Stimulated activated CD8-positive, alpha-beta memory T cell treated with anti-CD3 and anti-CD28 coated beads, Interleukin-12 subunit alpha, Interleukin-12 subunit beta, amount 100 ng/mL, for 1 hour (primary cell): Measurements from ENCODE around the gene MOCS1.
"Not testable (repeated sequence)": the region's sequence is repeated elsewhere in the genome, so short reads cannot be mapped to it uniquely, and the experiment has no call there.

Experiments used
- DNase-seq: peaks from one replicate; pipeline ENCODE4 v3.0.0-alpha.2; 2020; ENCODE audit warnings: low read depth

MOCS1 gene

GRCh38 chr6:39934131-39934757, at the start of gene MOCS1:
Gene MOCS1, minus strand, starts transcription at chr6:39934462. Its CDS starts 45 bp downstream, at chr6:39934417.
- peak; percentile 3 for DNase-seq

- no peak for DNase-seq
Measured at GRCh38 chr6:39984051-39984450, 49.8 kb upstream of the MOCS1 start.

GRCh38 chr6:39983193-39983592, 48.9 kb upstream of the MOCS1 start:
- DNase-seq = no peak

- DNase-seq = no peak
Measured at GRCh38 chr6:39982720-39983119, 48.5 kb upstream of the MOCS1 start.

- no peak for DNase-seq
Measured at GRCh38 chr6:39980839-39981580, 46.7 kb upstream of the MOCS1 start.

GRCh38 chr6:39979461-39980328, 45.4 kb upstream of the MOCS1 start:
- no peak for DNase-seq

- no peak for DNase-seq
Measured at GRCh38 chr6:39978240-39978639, 44.0 kb upstream of the MOCS1 start.

- DNase-seq = no peak
Measured at GRCh38 chr6:39973661-39974060, 39.4 kb upstream of the MOCS1 start.

- not testable (repeated sequence) for DNase-seq
Measured at GRCh38 chr6:39972717-39973116, 38.5 kb upstream of the MOCS1 start.

GRCh38 chr6:39971131-39971530, 36.9 kb upstream of the MOCS1 start:
- DNase-seq = not testable (repeated sequence)

GRCh38 chr6:39965751-39966150, 31.5 kb upstream of the MOCS1 start:
- DNase-seq = no peak

- no peak for DNase-seq
Measured at GRCh38 chr6:39964530-39964929, 30.3 kb upstream of the MOCS1 start.

- no peak for DNase-seq
Measured at GRCh38 chr6:39964094-39964493, 29.8 kb upstream of the MOCS1 start.

GRCh38 chr6:39962831-39963230, 28.6 kb upstream of the MOCS1 start:
- DNase-seq = no peak

GRCh38 chr6:39961178-39961577, 26.9 kb upstream of the MOCS1 start:
- DNase-seq = no peak

GRCh38 chr6:39958947-39959346, 24.7 kb upstream of the MOCS1 start:
- no peak for DNase-seq

- no peak for DNase-seq
Measured at GRCh38 chr6:39956936-39957335, 22.7 kb upstream of the MOCS1 start.

- DNase-seq = no peak
Measured at GRCh38 chr6:39953076-39953618, 18.9 kb upstream of the MOCS1 start.

- DNase-seq = no peak
Measured at GRCh38 chr6:39952167-39952566, 17.9 kb upstream of the MOCS1 start.

GRCh38 chr6:39951716-39952115, 17.5 kb upstream of the MOCS1 start:
- DNase-seq = no peak

- DNase-seq = no peak
Measured at GRCh38 chr6:39951191-39951590, 16.9 kb upstream of the MOCS1 start.

GRCh38 chr6:39950125-39950720, 16.0 kb upstream of the MOCS1 start:
- no peak for DNase-seq
